CD4-positive, alpha-beta T cell treated with Interferon gamma for 1 hour (primary cell): Measurements from ENCODE around the gene TMEM80.
"Not testable (repeated sequence)": the region's sequence is repeated elsewhere in the genome, so short reads cannot be mapped to it uniquely, and the experiment has no call there.

Source experiments
- DNase-seq: peaks from one replicate; pipeline ENCODE4 v3.0.0-alpha.2; 2020

TMEM80 gene

GRCh38 chr11:680476-680875 lies 15.1 kb upstream of the TMEM80 start:
- no peak for DNase-seq

GRCh38 chr11:680970-681369 lies 14.6 kb upstream of the TMEM80 start:
- no peak for DNase-seq

GRCh38 chr11:686451-687243 lies 9.0 kb upstream of the TMEM80 start:
- no peak for DNase-seq

GRCh38 chr11:687751-688150 lies 7.9 kb upstream of the TMEM80 start:
- DNase-seq, result no peak

GRCh38 chr11:688681-689080 lies 6.9 kb upstream of the TMEM80 start:
- DNase-seq, result no peak

GRCh38 chr11:689625-690024 lies 6.0 kb upstream of the TMEM80 start:
- DNase-seq, result no peak

- not testable (repeated sequence) for DNase-seq
Measured at GRCh38 chr11:690244-690643, 5.4 kb upstream of the TMEM80 start.

- no peak for DNase-seq
Measured at GRCh38 chr11:690738-691633, 4.6 kb upstream of the TMEM80 start.

GRCh38 chr11:691710-692590 lies 3.7 kb upstream of the TMEM80 start:
- no peak for DNase-seq

- DNase-seq, result peak; percentile 83
Measured at GRCh38 chr11:692824-693414, 2.7 kb upstream of the TMEM80 start.

GRCh38 chr11:693415-693831 lies 2.2 kb upstream of the TMEM80 start:
- no peak for DNase-seq

GRCh38 chr11:693887-694562 lies 1.6 kb upstream of the TMEM80 start:
- no peak for DNase-seq

GRCh38 chr11:694563-695287 lies 891 bp upstream of the TMEM80 start, which contains the start of gene DEAF1:
Gene DEAF1 (minus strand): TSS chr11:695222. CDS start chr11:695047, 175 bp downstream.
- DNase-seq, result peak; percentile 98

- no peak for DNase-seq
Measured at GRCh38 chr11:695288-695537, 403 bp upstream of the TMEM80 start.

GRCh38 chr11:696955-697491 lies 1.4 kb downstream of the TMEM80 start:
- DNase-seq, result peak; percentile 25

GRCh38 chr11:697811-698311 lies 2.2 kb downstream of the TMEM80 start:
- DNase-seq, result no peak

- DNase-seq, result no peak
Measured at GRCh38 chr11:698493-699115, 3.0 kb downstream of the TMEM80 start.

GRCh38 chr11:699116-699508 lies 3.5 kb downstream of the TMEM80 start:
- DNase-seq, result no peak

GRCh38 chr11:699753-700152 lies 4.1 kb downstream of the TMEM80 start:
- no peak for DNase-seq

- DNase-seq, result no peak
Measured at GRCh38 chr11:701741-702461, 6.3 kb downstream of the TMEM80 start.
